Lower leg skin (tissue), 3 donors: ENCODE results near the gene ZNF385B.

Experiments used
- CTCF ChIP-seq, 3 donors: fragments of 450-650 bp; IDR thresholded peaks; one replicate each; pipeline ENCODE4 v1.5.1; 2016; ENCODE audit warnings: antibody characterized with exemption in 3 of 3, mild to moderate bottlenecking in 3 of 3, moderate library complexity in 2 of 3
- POLR2A ChIP-seq, 2 donors: fragments of 450-650 bp; IDR thresholded peaks; one replicate each; pipeline ENCODE4 v1.6.1; 2016 to 2017; ENCODE audit warnings: antibody characterized with exemption in 2 of 2, mild to moderate bottlenecking in 1 of 2, moderate library complexity in 1 of 2

DNA sequence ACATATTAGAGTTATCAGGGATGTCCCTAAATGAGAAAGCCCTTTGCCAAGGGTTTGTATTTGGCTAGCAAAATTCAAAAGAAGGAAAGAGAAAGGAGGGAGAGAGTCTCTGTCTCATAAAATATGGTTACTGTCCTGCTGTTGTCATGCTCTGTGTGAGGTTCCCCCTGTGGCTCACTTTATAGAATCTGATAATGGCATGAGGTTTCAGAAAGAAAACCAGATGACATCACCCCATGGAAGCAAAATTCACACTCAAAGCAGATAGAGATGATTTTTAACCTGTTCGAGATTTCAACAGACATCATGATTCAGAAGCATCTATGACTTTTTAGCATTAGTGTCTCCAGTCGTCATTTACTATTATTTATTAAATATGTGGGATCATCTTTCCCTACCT, 431.8 kb downstream of the ZNF385B start:
- TF ChIP-seq POLR2A (IDR thresholded peaks at IDR 0.05) (no peak), CTCF (IDR thresholded peaks at IDR 0.05) (no peak)
